ENCODE measurements around the gene CREG2.

CREG2 gene

GRCh38 chr2:101306410-101306809 lies 80.9 kb downstream of the CREG2 start:
- 0 out of 2 replicates have a peak, but pooled peaks cover 5% of the 10 kb centered on the region for H3K36me3 ChIP-seq (ENCODE audit: control insufficient read depth, insufficient read depth, low read length)
- no peak overlapping the region for H3K9ac ChIP-seq (ENCODE audit: low read length)
- H3K4me1 ChIP-seq (ENCODE audit: control insufficient read depth, insufficient read depth, low read length): peaks cover 14% of the 10 kb centered on the region; the same call in 1 of the 2 replicates
- peak overlapping the region; percentile 79 for H3K4me3 ChIP-seq (ENCODE audit: low read depth, low read length)
- H3K27ac ChIP-seq (ENCODE audit: low read depth, low read length): no peak overlapping the region
- H3K9me3 ChIP-seq (ENCODE audit: control insufficient read depth, insufficient read depth, low read depth, low read length): no peaks in the 10 kb centered on the region
- H3K27me3 ChIP-seq (ENCODE audit: control insufficient read depth, insufficient read depth, low read length): peaks cover 4% of the 10 kb centered on the region; the same call in 1 of the 2 replicates

GRCh38 chr2:101305492-101306078 lies 81.7 kb downstream of the CREG2 start:
- peaks cover 14% of the 10 kb centered on the region; the same call in 1 of the 2 replicates for H3K4me1 ChIP-seq (ENCODE audit: control insufficient read depth, insufficient read depth, low read length)
- H3K9ac ChIP-seq (ENCODE audit: low read length): no peak overlapping the region
- no peaks in the 10 kb centered on the region for H3K9me3 ChIP-seq (ENCODE audit: control insufficient read depth, insufficient read depth, low read depth, low read length)
- peak overlapping the region; percentile 79; the same call in 1 of the 2 replicates for H3K4me3 ChIP-seq (ENCODE audit: low read depth, low read length)
- peaks cover 4% of the 10 kb centered on the region; the same call in 1 of the 2 replicates for H3K27me3 ChIP-seq (ENCODE audit: control insufficient read depth, insufficient read depth, low read length)
- H3K36me3 ChIP-seq (ENCODE audit: control insufficient read depth, insufficient read depth, low read length): 0 out of 2 replicates have a peak, but pooled peaks cover 5% of the 10 kb centered on the region
- no peak overlapping the region for H3K27ac ChIP-seq (ENCODE audit: low read depth, low read length)

GRCh38 chr2:101305035-101305434 lies 82.3 kb downstream of the CREG2 start:
- H3K27ac ChIP-seq (ENCODE audit: low read depth, low read length): no peak overlapping the region
- H3K9ac ChIP-seq (ENCODE audit: low read length): no peak overlapping the region
- H3K4me1 ChIP-seq (ENCODE audit: control insufficient read depth, insufficient read depth, low read length): peaks cover 14% of the 10 kb centered on the region; the same call in 1 of the 2 replicates
- no peaks in the 10 kb centered on the region for H3K9me3 ChIP-seq (ENCODE audit: control insufficient read depth, insufficient read depth, low read depth, low read length)
- no peak overlapping the region for H3K4me3 ChIP-seq (ENCODE audit: low read depth, low read length)
- H3K27me3 ChIP-seq (ENCODE audit: control insufficient read depth, insufficient read depth, low read length): peaks cover 4% of the 10 kb centered on the region; the same call in 1 of the 2 replicates
- 0 out of 2 replicates have a peak, but pooled peaks cover 5% of the 10 kb centered on the region for H3K36me3 ChIP-seq (ENCODE audit: control insufficient read depth, insufficient read depth, low read length)

GRCh38 chr2:101303688-101304087 lies 83.6 kb downstream of the CREG2 start:
- Histone ChIP-seq H3K4me1 (ENCODE audit: control insufficient read depth, insufficient read depth, low read length) (peaks cover 14% of the 10 kb centered on the region; the same call in 1 of the 2 replicates), H3K27ac (ENCODE audit: low read depth, low read length) (no peak overlapping the region), H3K4me3 (ENCODE audit: low read depth, low read length) (no peak overlapping the region), H3K9ac (ENCODE audit: low read length) (no peak overlapping the region), H3K9me3 (ENCODE audit: control insufficient read depth, insufficient read depth, low read depth, low read length) (no peaks in the 10 kb centered on the region), H3K27me3 (ENCODE audit: control insufficient read depth, insufficient read depth, low read length) (peaks cover 4% of the 10 kb centered on the region; the same call in 1 of the 2 replicates), H3K36me3 (ENCODE audit: control insufficient read depth, insufficient read depth, low read length) (0 out of 2 replicates have a peak, but pooled peaks cover 8% of the 10 kb centered on the region)

- no peaks in the 10 kb centered on the region for H3K27me3 ChIP-seq (ENCODE audit: control insufficient read depth, insufficient read depth, low read length)
- H3K4me3 ChIP-seq (ENCODE audit: low read depth, low read length): no peak overlapping the region
- no peak overlapping the region for H3K27ac ChIP-seq (ENCODE audit: low read depth, low read length)
- H3K9me3 ChIP-seq (ENCODE audit: control insufficient read depth, insufficient read depth, low read depth, low read length): no peaks in the 10 kb centered on the region
- H3K4me1 ChIP-seq (ENCODE audit: control insufficient read depth, insufficient read depth, low read length): peaks cover 14% of the 10 kb centered on the region; the same call in 1 of the 2 replicates
- no peak overlapping the region for H3K9ac ChIP-seq (ENCODE audit: low read length)
- H3K36me3 ChIP-seq (ENCODE audit: control insufficient read depth, insufficient read depth, low read length): 0 out of 2 replicates have a peak, but pooled peaks cover 8% of the 10 kb centered on the region
Measured at GRCh38 chr2:101302016-101302415, 85.3 kb downstream of the CREG2 start.

- Histone ChIP-seq H3K4me1 (ENCODE audit: control insufficient read depth, insufficient read depth, low read length) (0 out of 2 replicates have a peak, but pooled peaks cover 3% of the 10 kb centered on the region), H3K9ac (ENCODE audit: low read length) (no peak overlapping the region), H3K27me3 (ENCODE audit: control insufficient read depth, insufficient read depth, low read length) (no peaks in the 10 kb centered on the region), H3K4me3 (ENCODE audit: low read depth, low read length) (no peak overlapping the region), H3K36me3 (ENCODE audit: control insufficient read depth, insufficient read depth, low read length) (0 out of 2 replicates have a peak, but pooled peaks cover 8% of the 10 kb centered on the region), H3K9me3 (ENCODE audit: control insufficient read depth, insufficient read depth, low read depth, low read length) (no peaks in the 10 kb centered on the region), H3K27ac (ENCODE audit: low read depth, low read length) (no peak overlapping the region)
Measured at GRCh38 chr2:101300836-101301235, 86.5 kb downstream of the CREG2 start.

- H3K9me3 ChIP-seq (ENCODE audit: control insufficient read depth, insufficient read depth, low read depth, low read length): no peaks in the 10 kb centered on the region
- no peaks in the 10 kb centered on the region for H3K27me3 ChIP-seq (ENCODE audit: control insufficient read depth, insufficient read depth, low read length)
- H3K36me3 ChIP-seq (ENCODE audit: control insufficient read depth, insufficient read depth, low read length): peaks cover 8% of the 10 kb centered on the region
- no peak overlapping the region for H3K27ac ChIP-seq (ENCODE audit: low read depth, low read length)
- H3K4me1 ChIP-seq (ENCODE audit: control insufficient read depth, insufficient read depth, low read length): no peaks in the 10 kb centered on the region
- H3K9ac ChIP-seq (ENCODE audit: low read length): no peak overlapping the region
- no peak overlapping the region for H3K4me3 ChIP-seq (ENCODE audit: low read depth, low read length)
Measured at GRCh38 chr2:101300164-101300563, 87.1 kb downstream of the CREG2 start.

- Histone ChIP-seq H3K27me3 (ENCODE audit: control insufficient read depth, insufficient read depth, low read length) (no peaks in the 10 kb centered on the region), H3K4me1 (ENCODE audit: control insufficient read depth, insufficient read depth, low read length) (no peaks in the 10 kb centered on the region), H3K27ac (ENCODE audit: low read depth, low read length) (no peak overlapping the region), H3K9ac (ENCODE audit: low read length) (no peak overlapping the region), H3K4me3 (ENCODE audit: low read depth, low read length) (no peak overlapping the region), H3K36me3 (ENCODE audit: control insufficient read depth, insufficient read depth, low read length) (peaks cover 14% of the 10 kb centered on the region), H3K9me3 (ENCODE audit: control insufficient read depth, insufficient read depth, low read depth, low read length) (no peaks in the 10 kb centered on the region)
Measured at GRCh38 chr2:101299604-101300003, 87.7 kb downstream of the CREG2 start.

- peaks cover 28% of the 10 kb centered on the region for H3K36me3 ChIP-seq (ENCODE audit: control insufficient read depth, insufficient read depth, low read length)
- H3K4me3 ChIP-seq (ENCODE audit: low read depth, low read length): no peak overlapping the region
- no peaks in the 10 kb centered on the region for H3K4me1 ChIP-seq (ENCODE audit: control insufficient read depth, insufficient read depth, low read length)
Measured at GRCh38 chr2:101297383-101297782, 89.9 kb downstream of the CREG2 start.

GRCh38 chr2:101296371-101296770 lies 90.9 kb downstream of the CREG2 start:
- H3K9ac ChIP-seq (ENCODE audit: low read length): no peak overlapping the region
- H3K9me3 ChIP-seq (ENCODE audit: control insufficient read depth, insufficient read depth, low read depth, low read length): no peaks in the 10 kb centered on the region
- no peaks in the 10 kb centered on the region for H3K4me1 ChIP-seq (ENCODE audit: control insufficient read depth, insufficient read depth, low read length)
- H3K27ac ChIP-seq (ENCODE audit: low read depth, low read length): no peak overlapping the region
- no peaks in the 10 kb centered on the region for H3K27me3 ChIP-seq (ENCODE audit: control insufficient read depth, insufficient read depth, low read length)
- peaks cover 32% of the 10 kb centered on the region for H3K36me3 ChIP-seq (ENCODE audit: control insufficient read depth, insufficient read depth, low read length)
- H3K4me3 ChIP-seq (ENCODE audit: low read depth, low read length): no peak overlapping the region

More at GRCh38 chr2:101297383-101297782, 89.9 kb downstream of the CREG2 start:
- no peaks in the 10 kb centered on the region for H3K9me3 ChIP-seq (ENCODE audit: control insufficient read depth, insufficient read depth, low read depth, low read length)
- no peak overlapping the region for H3K27ac ChIP-seq (ENCODE audit: low read depth, low read length)
- no peaks in the 10 kb centered on the region for H3K27me3 ChIP-seq (ENCODE audit: control insufficient read depth, insufficient read depth, low read length)
- no peak overlapping the region for H3K9ac ChIP-seq (ENCODE audit: low read length)

GRCh38 chr2:101295895-101296294 lies 91.4 kb downstream of the CREG2 start:
- H3K4me3 ChIP-seq (ENCODE audit: low read depth, low read length): no peak overlapping the region
- H3K36me3 ChIP-seq (ENCODE audit: control insufficient read depth, insufficient read depth, low read length): peaks cover 32% of the 10 kb centered on the region
- no peaks in the 10 kb centered on the region for H3K9me3 ChIP-seq (ENCODE audit: control insufficient read depth, insufficient read depth, low read depth, low read length)
- no peaks in the 10 kb centered on the region for H3K4me1 ChIP-seq (ENCODE audit: control insufficient read depth, insufficient read depth, low read length)
- no peak overlapping the region for H3K27ac ChIP-seq (ENCODE audit: low read depth, low read length)
- H3K27me3 ChIP-seq (ENCODE audit: control insufficient read depth, insufficient read depth, low read length): no peaks in the 10 kb centered on the region
- no peak overlapping the region for H3K9ac ChIP-seq (ENCODE audit: low read length)
